GM21447 (cell line): ENCODE measurements around the gene HS6ST3.

Source experiments
- ATAC-seq: cut with Tn5 transposase; IDR thresholded peaks from one replicate; pipeline ENCODE4 v1.9.1; 2021; ENCODE audit not compliant: unreplicated experiment

The HS6ST3 gene

DNA sequence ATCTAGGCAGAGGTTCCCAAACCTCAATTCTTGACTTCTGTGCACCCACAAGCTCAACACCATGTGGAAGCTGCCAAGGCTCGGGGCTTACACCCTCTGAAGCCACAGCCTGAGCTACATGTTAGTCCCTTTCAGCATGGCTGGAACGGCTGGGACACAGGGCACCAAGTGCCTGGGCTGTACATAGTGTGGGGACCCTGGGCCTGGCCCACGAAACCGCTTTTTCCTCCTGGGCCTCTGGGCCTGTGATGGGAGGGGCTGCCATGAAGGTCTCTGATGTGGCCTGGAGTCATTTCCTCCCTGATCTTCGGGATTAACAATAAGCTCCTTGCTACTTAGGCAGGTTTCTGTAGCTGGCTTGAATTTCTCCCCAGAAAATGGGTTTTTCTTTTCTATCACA, 108.1 kb downstream of the HS6ST3 start:
- ATAC-seq: no peak

DNA sequence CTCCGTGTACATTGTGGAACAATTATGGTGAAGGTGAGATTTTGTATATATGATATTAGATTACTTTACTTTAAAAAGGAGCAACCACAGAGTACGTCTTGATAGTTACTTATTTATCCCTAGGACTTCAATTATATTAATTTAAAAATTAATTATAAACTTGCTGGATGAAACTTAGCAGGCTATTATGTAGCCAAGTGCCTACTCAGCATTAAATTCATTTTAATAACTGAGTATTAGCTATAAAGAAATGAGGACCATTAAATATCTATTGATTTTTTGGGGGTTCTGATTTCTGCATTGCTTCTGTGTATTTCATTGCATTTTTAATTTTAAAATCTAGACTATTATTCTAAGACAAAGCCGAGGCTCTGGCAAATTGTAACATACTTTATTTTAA, 109.4 kb downstream of the HS6ST3 start:
- ATAC-seq: no peak

DNA sequence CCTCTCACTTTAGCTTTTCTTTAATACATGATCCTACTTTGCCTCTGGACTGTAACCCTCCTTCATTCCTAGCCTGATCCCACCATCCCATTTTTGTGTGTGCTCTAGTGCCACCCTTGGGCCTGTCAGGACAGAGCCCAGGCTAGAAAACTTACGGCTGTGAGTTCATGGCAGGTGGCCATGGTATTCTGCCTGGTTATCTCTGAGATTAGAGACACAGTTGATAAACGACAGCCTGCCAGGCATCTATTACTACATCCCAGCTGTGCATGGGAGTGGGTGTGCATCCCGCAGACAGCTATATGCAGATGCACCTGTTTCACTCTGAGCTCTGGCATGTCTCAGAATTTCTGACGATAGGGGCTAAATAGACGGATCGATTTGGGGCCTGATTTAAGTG, 110.9 kb downstream of the HS6ST3 start:
- ATAC-seq: no peak

- ATAC-seq: no peak
Observed at GRCh38 chr13:96202315-96202714, 112.4 kb downstream of the HS6ST3 start.

DNA sequence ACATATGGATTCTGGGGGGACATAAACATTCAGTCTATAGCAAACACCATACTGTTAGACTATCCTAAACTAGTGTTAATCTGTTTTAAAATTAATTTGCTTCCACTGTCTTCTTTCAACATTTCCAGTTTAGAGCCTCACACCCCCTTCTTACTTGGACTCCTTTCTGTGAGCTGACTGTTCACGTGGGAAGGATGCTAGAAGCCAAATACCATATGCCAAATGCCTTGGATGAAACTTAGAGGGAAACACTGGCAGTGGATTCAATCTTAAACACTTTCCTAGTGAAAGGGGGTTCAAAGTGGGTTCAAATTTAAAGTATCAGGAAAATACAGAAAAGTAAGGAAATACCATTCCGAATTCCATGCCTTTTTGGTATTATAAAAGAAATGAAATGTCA, 113.6 kb downstream of the HS6ST3 start:
- ATAC-seq: no peak

DNA sequence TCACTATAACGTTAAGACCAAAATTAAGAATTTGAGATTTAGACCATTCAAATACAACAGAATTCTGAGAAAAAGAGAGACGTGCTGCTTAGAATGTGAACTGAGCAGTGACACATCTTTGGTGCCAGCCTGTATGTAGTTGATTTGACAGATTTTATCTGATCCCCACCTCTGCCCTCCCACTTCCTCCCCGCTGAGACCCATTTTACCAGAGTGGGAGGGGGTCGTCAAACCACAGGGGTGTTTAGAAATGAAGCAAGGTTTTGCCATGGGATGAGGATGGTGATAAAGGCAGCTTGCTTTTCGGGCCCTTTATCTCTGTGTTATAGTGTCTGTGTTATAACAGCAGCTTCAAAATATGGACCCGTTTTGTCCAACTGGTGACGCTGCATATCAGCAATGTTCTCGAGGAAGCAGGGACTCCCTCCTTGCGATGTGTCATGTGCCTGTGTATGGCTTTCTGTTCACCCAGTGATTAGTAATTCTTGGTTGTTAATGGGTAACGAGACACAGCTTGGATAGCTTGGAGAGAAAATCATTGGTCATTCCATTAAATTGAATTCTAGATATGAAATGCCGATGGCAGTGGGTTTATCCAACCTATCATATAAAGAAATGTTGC, 125.0 kb downstream of the HS6ST3 start:
- no peak for ATAC-seq

GRCh38 chr13:96216543-96216942, 126.6 kb downstream of the HS6ST3 start:
- no peak for ATAC-seq

GRCh38 chr13:96218475-96218874, 128.6 kb downstream of the HS6ST3 start:
- no peak for ATAC-seq

GRCh38 chr13:96221471-96221870, 131.6 kb downstream of the HS6ST3 start:
- ATAC-seq: no peak

GRCh38 chr13:96223231-96223630, 133.3 kb downstream of the HS6ST3 start:
- no peak for ATAC-seq

- no peak for ATAC-seq
Observed at GRCh38 chr13:96229356-96229755, 139.4 kb downstream of the HS6ST3 start.

- no peak for ATAC-seq
Observed at GRCh38 chr13:96238241-96238640, 148.3 kb downstream of the HS6ST3 start.

GRCh38 chr13:96238861-96239260, 149.0 kb downstream of the HS6ST3 start:
- no peak for ATAC-seq

GRCh38 chr13:96243376-96243775, 153.5 kb downstream of the HS6ST3 start:
- no peak for ATAC-seq

- ATAC-seq: no peak
Observed at GRCh38 chr13:96248103-96248502, 158.2 kb downstream of the HS6ST3 start.

- ATAC-seq: no peak
Observed at GRCh38 chr13:96248996-96249395, 159.1 kb downstream of the HS6ST3 start.

DNA sequence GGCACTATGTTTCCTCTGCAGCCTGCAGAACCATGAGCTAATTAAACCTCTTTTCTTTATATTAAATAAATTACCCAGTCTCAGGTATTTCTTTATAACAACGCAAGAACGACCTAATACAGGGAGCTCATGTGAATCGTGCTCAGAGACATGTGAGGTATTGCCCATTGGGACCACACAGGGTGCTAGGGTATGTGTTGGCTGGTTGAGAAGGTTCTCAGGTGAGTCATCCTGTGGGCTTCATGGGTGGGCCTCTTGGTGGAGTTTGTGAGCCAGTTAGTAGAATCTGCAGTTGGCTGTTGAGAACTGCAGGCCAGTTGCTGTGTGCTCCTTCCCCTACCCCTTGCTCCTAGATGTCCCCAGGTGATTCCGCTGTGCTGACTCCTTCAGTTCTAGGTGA, 163.0 kb downstream of the HS6ST3 start:
- no peak for ATAC-seq

DNA sequence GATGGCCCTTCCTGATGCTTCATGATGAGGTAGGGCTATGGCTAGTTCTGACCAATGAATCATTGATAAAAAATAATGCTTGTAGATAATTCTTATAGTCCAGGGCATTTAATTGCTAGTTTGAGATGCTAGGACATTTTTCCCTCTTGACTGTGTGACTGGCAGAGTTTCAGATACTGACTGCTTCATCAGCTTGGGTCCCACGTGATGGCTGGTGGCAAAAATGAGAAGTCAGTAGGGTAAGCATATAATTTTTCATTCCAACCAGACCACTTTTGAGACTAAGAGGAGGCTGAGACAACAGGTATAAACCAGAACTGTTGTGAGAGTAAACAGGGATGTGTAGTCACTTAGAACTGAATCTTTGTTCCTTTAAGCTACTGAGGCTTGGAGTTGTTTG, 183.3 kb downstream of the HS6ST3 start:
- ATAC-seq: no peak

- ATAC-seq: no peak
Observed at GRCh38 chr13:96274046-96274445, 184.1 kb downstream of the HS6ST3 start.

DNA sequence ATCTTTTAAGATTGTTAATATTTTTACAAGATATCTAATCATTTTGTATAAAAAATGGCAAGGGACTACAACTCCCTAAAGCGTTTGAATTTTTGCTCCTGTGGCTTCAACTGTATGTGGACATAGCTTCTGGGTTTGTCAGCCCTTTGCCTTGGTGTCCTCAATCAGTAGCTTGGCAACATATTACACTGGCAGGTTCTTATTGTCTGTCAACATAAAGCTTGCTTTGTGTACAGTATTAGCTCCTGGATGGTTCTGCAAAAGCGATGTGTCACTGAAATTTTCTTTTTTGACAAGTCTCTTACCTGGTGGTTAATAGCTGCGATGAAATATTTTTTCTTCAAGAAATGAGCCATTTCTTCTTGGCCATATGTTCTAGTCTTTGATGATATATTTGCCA, 190.0 kb downstream of the HS6ST3 start:
- ATAC-seq: no peak

GRCh38 chr13:96284971-96285370, 195.1 kb downstream of the HS6ST3 start:
- no peak for ATAC-seq

- ATAC-seq: no peak
Observed at GRCh38 chr13:96285729-96286128, 195.8 kb downstream of the HS6ST3 start.
